ENCODE measurements around the gene DGKG.

Gene DGKG

DNA sequence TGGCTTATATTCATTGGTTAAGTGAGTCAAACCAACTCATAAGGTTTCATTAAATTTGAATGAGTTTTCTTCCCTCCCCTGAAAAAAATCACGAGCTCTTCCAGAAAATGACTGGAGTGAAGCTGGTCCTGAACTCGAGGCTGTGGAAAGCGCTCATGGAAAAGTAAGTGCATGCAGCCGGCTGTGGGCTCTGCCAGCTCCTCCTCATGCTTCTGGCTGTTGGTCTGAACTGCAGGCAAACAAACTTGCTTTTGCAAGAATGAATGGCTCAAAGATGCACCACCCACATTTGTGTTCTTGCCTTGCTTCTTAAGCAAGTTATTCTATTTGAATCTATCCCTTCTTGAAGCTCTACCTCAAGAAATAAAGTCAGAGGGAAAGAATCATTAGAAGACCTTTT lies 259.3 kb downstream of the DGKG start:
- DNase-seq: no peak

- DNase-seq: no peak
Observed at GRCh38 chr3:186100398-186100797, 261.6 kb downstream of the DGKG start.

- no peak for DNase-seq
Observed at GRCh38 chr3:186099178-186099577, 262.9 kb downstream of the DGKG start.

DNA sequence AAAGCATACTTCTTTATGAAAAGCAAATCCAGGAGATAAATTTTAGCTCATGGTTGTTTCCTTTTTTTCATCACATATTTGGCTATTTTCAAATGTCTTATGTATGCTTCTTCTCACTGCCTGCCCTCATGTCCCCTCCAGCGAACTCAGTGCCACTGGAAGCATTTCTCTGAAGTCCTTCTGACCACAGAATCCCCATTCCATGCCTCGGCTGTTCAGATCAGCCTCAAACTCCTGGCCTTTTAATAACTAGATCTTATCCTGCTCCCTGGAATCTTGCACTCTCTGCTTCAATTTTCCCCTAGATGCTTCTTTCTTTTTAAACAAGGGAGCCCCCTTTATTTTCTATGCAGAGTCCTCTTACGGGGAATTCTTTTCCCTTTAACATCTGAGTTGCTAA lies 263.3 kb downstream of the DGKG start:
- no peak for DNase-seq

DNA sequence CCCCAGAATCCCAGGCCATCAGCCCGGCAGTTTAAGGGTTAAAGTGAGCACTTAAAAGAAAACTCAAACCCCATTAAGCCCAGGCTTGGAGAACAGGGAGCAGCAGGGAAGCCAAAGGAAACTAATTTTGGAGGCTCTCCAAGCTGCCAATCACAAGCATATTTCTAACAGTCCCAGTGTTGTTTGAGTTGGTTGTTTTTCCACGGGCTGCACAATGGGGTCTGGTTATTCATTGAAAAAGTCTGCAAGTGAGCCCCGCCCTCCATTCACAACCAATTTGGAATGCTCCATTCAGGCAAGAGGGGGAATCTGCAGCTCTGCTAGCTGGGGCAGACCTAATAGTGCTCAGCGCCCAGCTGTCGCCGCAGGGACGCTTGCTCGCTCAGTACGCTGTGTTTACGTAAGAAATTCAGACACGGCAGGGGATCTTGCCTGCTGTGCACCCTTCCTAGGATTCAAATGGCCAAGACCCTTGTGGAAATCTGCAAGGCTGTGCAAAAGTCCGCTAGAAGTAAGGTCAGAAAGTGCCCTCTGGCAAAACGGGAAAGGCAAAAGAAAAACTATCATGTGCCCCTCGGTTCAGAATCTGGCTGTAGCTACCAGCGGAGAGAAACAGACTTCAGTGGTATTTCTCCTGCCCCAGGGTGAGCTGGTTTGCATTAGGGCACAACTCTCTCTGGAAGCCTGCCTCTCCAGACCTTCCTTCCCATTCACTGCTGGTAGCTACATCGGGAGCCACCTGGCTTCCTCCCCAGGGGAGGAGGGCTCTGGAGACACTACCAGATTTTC lies 264.2 kb downstream of the DGKG start:
- no peak for DNase-seq

DNA sequence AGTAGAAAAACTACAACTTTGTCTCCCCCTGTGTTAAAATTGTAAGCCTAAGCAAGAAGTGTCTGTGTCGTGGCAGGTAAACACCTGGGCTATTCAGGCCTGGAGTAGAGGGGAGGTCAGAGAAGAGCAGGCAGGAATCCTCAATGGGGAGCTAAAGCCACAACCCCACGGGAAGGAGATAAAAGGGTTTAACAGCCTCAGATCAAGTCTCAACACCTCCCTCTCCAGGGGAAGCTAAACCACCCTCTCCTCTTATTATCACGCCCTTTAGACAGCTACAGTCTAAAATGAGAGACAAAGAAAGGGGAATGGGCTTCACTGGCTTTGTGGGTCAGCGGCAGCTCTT lies 264.7 kb downstream of the DGKG start:
- DNase-seq: no peak
